NCI-H748 (cell line): ENCODE measurements around the gene PCID2.

Experiments used
- DNase-seq: peaks from one replicate; lab custom pipeline; 2025; ENCODE audit not compliant: unreplicated experiment; lab: John Stamatoyannopoulos, UW

PCID2 gene

GRCh38 chr13:113129921-113130750, 78.3 kb downstream of the PCID2 start:
- DNase-seq, result no peak

- no peak for DNase-seq
Measured at GRCh38 chr13:113129480-113129879, 79.0 kb downstream of the PCID2 start.
